NCI-H2029 (cell line): ENCODE data around the gene ZNF583.
A peak's percentile ranks its signal among the peaks of the same experiment; 100 is the strongest.

Experiments
- DNase-seq: peaks from one replicate; lab custom pipeline; 2025; lab: John Stamatoyannopoulos, UW

ZNF583 gene

DNA sequence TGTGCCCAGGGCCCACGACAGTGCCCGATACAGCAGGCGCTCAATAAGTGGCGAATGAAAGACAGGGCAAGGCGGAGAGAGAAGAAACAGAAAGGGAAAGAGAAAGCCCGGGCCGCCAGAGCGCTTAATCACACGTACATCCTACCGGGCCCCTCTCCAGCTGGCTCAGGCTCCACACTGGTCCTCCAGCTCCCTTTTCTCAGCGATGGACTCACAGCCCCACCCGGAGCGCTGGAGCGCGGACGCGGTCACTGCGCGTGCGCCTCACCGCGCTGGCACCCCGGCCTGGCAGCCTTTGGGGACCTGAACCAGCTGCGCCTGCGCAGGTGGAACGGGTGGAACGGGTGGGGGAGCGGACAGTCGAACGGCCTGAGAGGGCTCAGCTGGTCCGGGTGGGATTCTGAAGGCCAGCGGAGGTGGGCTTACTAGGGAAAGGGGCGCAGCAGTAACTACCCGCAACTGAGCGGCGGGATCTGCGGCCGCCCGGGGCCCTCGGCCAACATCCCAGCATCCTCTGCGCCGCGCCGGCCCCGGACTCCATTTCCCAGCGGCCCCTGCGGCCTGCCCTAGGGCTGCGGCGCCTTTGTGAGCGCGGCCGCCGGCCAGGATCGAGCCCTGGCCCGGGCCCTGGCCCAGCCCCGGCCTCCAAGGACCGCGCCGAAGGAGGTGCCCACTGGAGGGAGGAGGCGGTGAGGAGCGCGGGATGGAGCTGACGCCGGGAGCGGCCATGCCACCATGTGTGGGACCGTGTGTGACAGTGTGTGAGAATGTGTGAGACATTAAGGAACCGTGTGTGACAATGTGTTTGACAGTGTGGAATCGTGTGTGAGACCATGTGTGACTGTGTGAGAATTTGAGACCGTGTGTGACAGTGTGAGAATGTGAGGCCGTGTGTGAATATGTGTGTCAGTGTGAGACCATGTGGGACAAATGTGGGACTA is at the start of gene ZNF583:
Gene ZNF583 (plus strand): TSS at position 569 of the 941 bp plus-strand sequence. CDS start 2,783 bp downstream, outside the sequence.
- DNase-seq: peak; percentile 93

- no peak for DNase-seq
Measured at GRCh38 chr19:56355517-56355916, 48.6 kb upstream of the ZNF583 start.

DNA sequence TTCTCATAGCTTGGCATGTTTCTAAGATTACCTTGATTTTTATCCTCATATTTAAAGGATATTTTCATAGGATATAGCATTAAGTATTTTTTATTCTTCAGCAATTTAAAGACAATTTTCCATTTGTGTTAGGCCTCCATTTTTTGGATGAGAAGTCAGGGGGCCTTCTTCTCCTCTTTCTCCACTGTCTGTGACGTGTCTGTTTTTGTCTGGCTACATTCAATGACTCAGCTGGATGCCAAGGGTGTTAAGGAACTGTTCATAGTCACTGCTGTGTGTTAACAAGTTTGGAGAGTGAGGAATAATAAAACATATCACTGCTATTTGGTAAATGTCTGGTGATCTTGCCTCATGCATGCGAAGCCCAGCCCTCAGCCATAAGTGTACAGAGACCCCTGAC is 47.2 kb upstream of the ZNF583 start:
- DNase-seq: no peak

DNA sequence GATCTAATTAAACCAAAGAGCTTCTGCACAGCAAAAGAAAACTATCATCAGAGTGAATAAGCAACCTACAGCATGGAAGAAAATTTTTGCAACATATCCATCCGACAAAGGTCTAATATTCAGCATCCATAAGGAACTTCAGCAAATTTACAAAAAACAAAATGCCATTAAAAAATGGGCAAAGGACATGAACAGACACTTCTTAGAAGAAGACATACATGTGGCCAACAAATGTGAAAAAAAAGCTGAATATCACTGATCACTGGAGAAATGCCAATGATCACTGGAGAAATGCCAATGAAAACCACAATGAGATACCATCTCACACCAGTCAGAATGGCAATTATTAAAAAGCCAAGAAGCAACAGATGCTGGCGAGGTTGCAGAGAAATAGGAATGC is 43.3 kb upstream of the ZNF583 start:
- DNase-seq: no peak

DNA sequence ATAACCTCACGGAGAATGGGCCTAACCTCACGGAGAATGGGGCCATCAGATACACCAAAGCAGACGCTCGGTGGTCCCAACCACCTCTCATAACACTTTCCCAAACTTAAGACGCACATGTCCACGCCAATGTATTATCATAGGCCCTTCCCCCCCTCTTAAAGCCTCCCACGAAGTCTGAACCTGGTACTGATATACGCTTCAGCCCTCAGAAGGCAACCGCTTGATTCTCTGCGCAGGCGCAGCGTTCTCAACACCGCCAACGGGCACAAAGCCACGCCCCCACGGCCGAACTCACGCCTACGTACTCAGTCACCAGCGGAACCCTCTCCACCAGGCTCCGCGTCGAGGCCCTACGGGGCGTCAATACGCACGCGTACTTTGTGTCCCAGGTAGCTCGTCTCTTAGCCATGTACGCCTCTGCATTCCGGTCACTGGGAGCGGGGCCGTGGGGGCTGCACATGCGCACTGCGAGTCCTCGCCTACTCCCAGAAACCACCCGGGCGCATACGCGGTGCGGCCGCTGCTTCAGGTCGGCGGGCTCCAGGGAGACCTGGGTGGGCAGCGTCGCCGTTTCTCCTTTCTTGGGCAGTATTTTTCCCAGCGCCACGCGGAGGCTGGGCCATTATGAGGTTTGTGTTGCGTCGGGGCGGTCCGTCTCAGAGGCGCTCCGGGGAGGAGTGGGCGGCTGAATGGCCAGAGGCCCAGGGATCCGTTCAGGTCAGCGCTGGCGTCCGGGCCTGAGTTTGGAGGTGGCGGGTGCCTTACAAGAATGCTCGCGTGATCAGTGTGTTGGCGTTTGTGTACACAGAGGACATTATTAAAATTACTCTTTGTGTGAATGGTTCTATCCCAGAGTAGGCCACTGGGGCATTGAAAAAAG is 36.1 kb upstream of the ZNF583 start:
- peak; percentile 95 for DNase-seq

GRCh38 chr19:56369886-56370676 is 34.1 kb upstream of the ZNF583 start:
- no peak for DNase-seq

DNA sequence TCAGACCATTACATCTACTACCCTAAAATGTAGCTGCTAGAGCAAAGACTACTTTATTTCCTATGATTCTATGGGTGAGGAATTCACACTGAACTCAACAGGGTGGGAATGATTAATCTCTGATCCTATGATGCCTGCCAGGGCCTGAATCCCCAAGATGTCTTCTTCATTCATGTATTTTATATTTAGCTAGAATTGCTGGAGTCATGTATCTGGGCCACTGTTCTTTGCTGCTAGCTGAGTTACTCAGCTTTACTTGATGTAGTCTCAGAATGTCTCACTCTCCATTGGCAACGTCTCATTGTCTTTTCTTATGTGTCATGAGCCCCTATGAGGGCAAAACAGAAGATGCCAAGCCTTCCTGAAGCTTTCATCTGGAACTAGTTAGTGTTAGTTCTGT is 31.9 kb upstream of the ZNF583 start:
- no peak for DNase-seq

DNA sequence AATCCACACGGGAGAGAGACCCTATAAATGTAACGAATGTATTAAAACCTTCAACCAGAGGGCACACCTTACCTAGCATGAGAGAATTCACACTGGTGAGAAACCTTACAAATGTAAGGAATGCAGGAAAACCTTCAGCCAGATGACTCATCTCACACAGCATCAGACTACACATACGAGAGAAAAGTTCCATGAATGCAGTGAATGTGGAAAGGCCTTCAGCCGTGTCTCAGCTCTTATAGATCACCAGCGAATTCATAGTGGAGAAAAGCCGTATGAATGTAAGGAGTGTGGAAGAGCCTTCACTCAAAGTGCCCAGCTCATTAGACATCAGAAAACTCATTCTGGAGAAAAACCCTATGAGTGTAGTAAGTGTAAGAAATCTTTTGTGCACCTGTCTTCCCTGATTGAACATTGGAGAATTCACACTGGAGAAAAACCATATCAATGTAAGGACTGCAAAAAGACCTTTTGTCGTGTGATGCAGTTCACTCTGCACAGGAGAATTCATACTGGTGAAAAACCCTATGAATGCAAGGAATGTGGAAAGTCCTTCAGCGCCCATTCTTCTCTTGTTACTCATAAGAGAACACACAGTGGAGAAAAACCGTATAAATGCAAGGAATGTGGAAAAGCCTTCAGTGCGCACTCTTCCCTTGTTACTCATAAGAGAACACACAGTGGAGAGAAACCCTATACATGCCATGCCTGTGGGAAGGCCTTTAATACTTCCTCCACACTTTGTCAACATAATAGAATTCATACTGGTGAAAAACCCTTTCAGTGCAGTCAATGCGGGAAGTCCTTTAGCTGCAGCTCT is 26.8 kb upstream of the ZNF583 start:
- DNase-seq: no peak

DNA sequence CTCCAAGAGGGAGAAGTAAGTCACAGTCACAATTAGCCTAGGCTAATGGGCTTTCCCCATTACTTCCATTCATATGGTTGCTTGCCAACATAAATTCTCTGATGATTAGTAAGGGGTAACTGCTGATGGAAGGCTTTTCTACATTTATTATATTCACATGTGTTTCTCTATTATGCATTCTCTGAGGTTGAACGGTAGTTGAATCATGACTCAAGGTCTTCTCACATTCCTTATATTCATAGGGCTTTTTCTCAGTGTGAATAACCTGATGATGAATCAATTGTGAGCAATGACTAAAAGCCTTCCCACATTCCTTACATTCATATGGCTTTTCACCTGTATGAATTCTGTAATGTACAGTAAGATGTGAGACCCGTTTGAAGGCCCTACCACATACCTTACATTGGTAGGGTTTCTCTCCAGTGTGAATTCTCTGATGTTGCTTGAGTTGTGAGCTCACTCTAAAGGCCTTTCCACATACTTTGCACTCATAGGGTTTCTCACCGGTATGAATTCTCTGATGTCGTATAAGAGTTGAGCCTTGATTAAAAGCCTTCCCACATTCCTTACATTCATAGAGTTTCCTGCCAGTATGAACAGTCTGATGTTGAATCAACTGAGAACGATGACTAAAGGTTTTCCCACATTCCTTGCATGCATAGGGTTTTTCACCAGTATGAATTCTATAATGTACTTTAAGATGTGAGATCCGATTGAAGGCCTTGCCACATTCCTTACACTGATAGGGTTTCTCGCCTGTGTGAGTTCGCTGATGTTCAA is 20.1 kb upstream of the ZNF583 start:
- DNase-seq: no peak

- peak; percentile 85 for DNase-seq
Measured at GRCh38 chr19:56393119-56394012, 10.8 kb upstream of the ZNF583 start, which contains the start of gene ZNF582. TSS of gene ZNF582 (minus strand) at chr19:56393534. CDS start at chr19:56391752, 1,782 bp downstream.

- DNase-seq: no peak
Measured at GRCh38 chr19:56398809-56399208, 5.3 kb upstream of the ZNF583 start.

DNA sequence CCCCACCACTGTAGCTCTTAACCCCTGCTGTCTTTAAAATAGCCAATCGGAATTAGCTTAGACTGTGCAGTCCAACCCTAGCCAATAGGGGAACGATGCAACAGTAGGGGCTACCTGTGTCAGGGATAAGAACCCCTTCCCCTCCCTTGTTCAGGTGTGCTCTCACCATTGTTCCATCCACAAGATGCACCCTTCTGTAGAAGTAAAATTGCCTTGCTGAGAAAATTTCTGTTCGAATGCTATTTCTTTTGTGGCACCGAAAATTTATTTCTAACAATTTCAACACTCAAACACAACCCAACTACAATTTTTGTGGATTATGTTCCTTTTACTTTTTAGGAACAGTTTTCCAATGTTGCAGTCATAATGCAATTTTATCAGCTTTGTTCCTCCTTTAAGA is 3.6 kb upstream of the ZNF583 start:
- no peak for DNase-seq

DNA sequence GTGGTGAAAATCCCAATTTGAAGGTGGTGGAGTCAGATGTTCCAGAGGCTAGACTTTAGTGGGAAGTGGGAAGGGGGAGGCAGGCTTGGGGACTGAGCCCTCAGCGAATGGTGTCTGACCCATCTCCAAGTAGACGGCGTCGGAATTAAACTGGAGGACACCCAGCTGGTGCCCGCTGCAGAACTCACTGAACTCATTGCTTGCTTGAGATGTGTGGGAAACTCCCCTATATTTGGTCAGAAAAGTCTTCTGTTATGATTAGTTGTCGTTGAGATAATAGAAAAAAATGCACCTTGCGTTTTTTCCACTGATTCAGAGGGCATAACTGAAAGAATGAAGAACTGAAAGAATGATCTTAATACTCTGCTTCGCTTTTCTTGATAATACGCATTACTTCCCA is 871 bp upstream of the ZNF583 start:
- no peak for DNase-seq

DNA sequence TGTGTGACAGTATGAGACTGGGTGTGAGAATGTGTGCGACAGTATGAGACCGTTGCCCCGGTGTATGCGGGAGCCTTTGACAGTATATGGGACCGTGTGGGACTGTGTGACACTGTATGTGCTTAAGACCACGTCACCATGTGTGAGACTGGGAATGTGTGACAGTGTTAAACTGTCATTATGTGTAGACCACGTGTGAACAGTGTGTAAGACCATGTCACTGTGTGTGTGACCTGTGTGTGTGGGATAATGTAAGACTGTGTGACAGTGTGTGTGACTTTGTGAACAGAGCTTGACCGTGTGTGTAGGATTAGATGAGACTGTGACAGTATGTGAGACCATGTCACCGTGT is 549 bp downstream of the ZNF583 start:
- no peak for DNase-seq

DNA sequence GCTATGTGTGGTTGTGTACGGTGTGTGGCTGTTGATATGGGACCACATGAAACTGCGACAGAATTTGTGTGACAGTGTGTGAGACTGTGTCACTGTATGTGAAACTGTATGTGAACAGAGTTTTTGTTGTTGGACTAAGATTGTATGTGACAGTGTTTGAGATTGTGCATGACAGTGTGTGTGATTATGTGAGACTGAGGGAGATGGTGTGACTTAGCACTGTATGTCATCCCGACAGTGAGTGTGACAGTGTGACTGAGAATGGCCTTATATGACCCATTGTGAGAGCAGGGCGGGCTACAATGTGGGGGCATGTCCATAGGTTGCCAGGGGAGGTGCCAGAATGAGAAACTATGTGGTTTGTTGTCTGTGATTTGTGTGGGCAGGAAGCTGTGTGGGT is 930 bp downstream of the ZNF583 start:
- no peak for DNase-seq

- no peak for DNase-seq
Measured at GRCh38 chr19:56423276-56423984, 19.3 kb downstream of the ZNF583 start.

- DNase-seq: no peak
Measured at GRCh38 chr19:56423985-56424353, 19.8 kb downstream of the ZNF583 start.

DNA sequence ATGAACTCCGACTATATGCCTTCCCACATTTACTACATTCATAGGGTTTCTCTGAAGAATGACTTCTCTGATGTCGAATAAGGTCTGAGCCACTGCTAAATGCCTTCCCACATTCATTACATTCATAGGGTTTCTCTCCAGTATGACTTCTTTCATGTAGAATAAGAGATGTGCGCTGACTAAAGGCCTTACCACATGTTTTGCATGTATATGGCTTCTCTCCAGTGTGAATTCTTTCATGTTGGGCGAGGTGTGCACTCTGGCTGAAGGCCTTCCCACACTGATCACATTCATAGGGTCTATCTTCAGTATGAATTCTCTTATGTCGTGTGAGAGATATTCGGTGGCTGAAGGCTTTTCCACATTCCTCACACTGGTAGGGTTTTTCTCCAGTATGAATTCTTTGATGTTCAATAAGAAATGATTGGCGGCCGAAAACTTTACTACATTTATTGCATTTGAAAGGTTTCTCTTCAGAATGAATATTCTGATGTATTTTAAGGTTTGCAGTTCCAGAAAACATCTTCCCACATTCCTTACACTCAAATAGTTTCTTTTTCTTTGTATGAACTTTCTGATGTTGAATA is 37.2 kb downstream of the ZNF583 start:
- DNase-seq: no peak
